A673 (cell line): ENCODE data around the gene RTN4RL1. TPM values are rescaled to one million over a fixed set of nuclear protein-coding genes. Genes with fewer than 3 reads are reported as not detected.

Experiments used
- BruUV-seq: library from RNA; stranded (reverse); fragments of 400-500 nt; replicated peaks from 2 replicates; lab custom pipeline; 2021; lab: Mats Ljungman, UMichigan
- CTCF ChIA-PET: fragments of 300-600 bp; sonication (Branson Sonifier 250); formaldehyde crosslinking; loops from one replicate; lab custom pipeline; 2022; ENCODE audit warnings: antibody characterized with exemption; lab: Charles Lee
- POLR2A ChIA-PET: fragments of 300-600 bp; sonication (Branson Sonifier 250); formaldehyde crosslinking; loops from one replicate; lab custom pipeline; 2022; ENCODE audit warnings: antibody characterized with exemption; ENCODE audit not compliant: low non-redundant PET; lab: Charles Lee
- DNase-seq: peaks from one replicate; pipeline ENCODE4 v3.0.0-alpha.2; 2015; ENCODE audit warnings: low spot score
- H3K27ac ChIP-seq: fragments of 200-600 bp; sonication (generic); 2 replicates; pipeline ENCODE4 v1.5.1; 2016; ENCODE audit warnings: mixed run types, low read depth, mild to moderate bottlenecking, mixed read lengths, antibody characterized with exemption, low read length; ENCODE audit not compliant: poor library complexity, severe bottlenecking
- H3K27me3 ChIP-seq: fragments of 200-600 bp; sonication (generic); replicated peaks from 2 replicates; pipeline ENCODE4 v1.6.1; 2017; ENCODE audit warnings: mixed run types, low read depth, mild to moderate bottlenecking, mixed read lengths, antibody characterized with exemption, low read length; ENCODE audit not compliant: insufficient read depth, poor library complexity
- H3K36me3 ChIP-seq: fragments of 200-600 bp; sonication (generic); 2 replicates; pipeline ENCODE4 v1.6.1; 2016; ENCODE audit warnings: mixed run types, mild to moderate bottlenecking, mixed read lengths, antibody characterized with exemption, low read length; ENCODE audit not compliant: insufficient read depth, poor library complexity, severe bottlenecking
- H3K4me1 ChIP-seq: fragments of 200-600 bp; sonication (generic); 2 replicates; pipeline ENCODE4 v1.6.1; 2017; ENCODE audit warnings: mixed run types, mild to moderate bottlenecking, mixed read lengths, antibody characterized with exemption, low read length; ENCODE audit not compliant: insufficient read depth, poor library complexity, severe bottlenecking
- H3K4me3 ChIP-seq: fragments of 200-600 bp; sonication (generic); 2 replicates; pipeline ENCODE4 v1.5.1; 2016; ENCODE audit warnings: low read depth, mixed run types, mild to moderate bottlenecking, mixed read lengths, low read length; ENCODE audit not compliant: poor library complexity, severe bottlenecking
- H3K9me3 ChIP-seq: fragments of 200-600 bp; sonication (generic); 2 replicates; pipeline ENCODE4 v1.6.1; 2016; ENCODE audit warnings: mixed run types, low read depth, mild to moderate bottlenecking, mixed read lengths, antibody characterized with exemption, low read length; ENCODE audit not compliant: poor library complexity, severe bottlenecking
- EZH2 ChIP-seq: fragments of 200-600 bp; sonication (generic); IDR thresholded peaks from 2 replicates; pipeline ENCODE4 v1.6.1; 2017; ENCODE audit warnings: borderline replicate concordance, low read depth, mild to moderate bottlenecking, mixed read lengths, antibody characterized with exemption, low read length; ENCODE audit not compliant: poor library complexity, severe bottlenecking
- intact Hi-C: fragments of 100-400 bp; cut with micrococcal nuclease; formaldehyde crosslinking; loops from one replicate; pipeline ENCODE4 v1.10.0; 2022; ENCODE audit not compliant: unreplicated experiment
- total RNA-seq: library from RNA; stranded (reverse); gene quantifications from 2 replicates; pipeline ENCODE4 v1.2.3, GENCODE V29; 2021
- TF ChIP-seq, protein P1 (sequence below): fragments of 300-800, 200-600 bp; sonication (generic); conservative IDR thresholded peaks from 2 replicates; pipeline ENCODE4 v1.5.1; 2017; ENCODE audit warnings: low read depth, mild to moderate bottlenecking, antibody characterized with exemption, low read length, moderate library complexity, mixed read lengths

Gene RTN4RL1
- total RNA-seq, 1 experiment from 2014 or later, result 0.80 TPM

DNA sequence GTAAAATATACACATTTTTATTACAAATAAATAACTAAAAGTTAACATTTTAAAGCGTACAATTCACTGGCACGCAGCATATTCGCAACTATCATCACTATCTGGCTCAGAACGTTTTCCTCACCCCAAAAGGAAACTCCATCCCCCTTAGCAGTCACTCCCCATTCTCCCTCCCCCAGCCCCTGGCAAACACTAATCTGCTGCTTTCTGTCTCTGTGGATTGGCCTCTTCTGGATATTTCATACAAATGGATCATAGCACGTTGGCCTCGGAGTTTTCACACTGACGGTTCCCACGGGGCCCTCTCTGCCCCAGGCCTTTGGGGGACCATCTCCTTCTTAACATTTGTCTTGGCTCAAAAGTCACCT, 64.6 kb downstream of the RTN4RL1 start:
- Histone ChIP-seq H3K4me3 (no peak overlapping the region), H3K27ac (no peak overlapping the region), H3K36me3 (no peaks in the 10 kb centered on the region), H3K27me3 (no peaks in the 10 kb centered on the region), H3K4me1 (peaks cover 6% of the 10 kb centered on the region), H3K9me3 (no peaks in the 10 kb centered on the region)
- ChIA-PET POLR2A (no interaction called here), CTCF (no interaction called here)
- BruUV-seq, result no TSS peak
- no peak for DNase-seq
- intact Hi-C loops, result no loop called here
- TF ChIP-seq, protein P1, sequence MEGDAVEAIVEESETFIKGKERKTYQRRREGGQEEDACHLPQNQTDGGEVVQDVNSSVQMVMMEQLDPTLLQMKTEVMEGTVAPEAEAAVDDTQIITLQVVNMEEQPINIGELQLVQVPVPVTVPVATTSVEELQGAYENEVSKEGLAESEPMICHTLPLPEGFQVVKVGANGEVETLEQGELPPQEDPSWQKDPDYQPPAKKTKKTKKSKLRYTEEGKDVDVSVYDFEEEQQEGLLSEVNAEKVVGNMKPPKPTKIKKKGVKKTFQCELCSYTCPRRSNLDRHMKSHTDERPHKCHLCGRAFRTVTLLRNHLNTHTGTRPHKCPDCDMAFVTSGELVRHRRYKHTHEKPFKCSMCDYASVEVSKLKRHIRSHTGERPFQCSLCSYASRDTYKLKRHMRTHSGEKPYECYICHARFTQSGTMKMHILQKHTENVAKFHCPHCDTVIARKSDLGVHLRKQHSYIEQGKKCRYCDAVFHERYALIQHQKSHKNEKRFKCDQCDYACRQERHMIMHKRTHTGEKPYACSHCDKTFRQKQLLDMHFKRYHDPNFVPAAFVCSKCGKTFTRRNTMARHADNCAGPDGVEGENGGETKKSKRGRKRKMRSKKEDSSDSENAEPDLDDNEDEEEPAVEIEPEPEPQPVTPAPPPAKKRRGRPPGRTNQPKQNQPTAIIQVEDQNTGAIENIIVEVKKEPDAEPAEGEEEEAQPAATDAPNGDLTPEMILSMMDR, result no peak
- TF ChIP-seq EZH2, result no peak

GRCh38 chr17:1959871-1960544, 65.1 kb downstream of the RTN4RL1 start:
- no peaks in the 10 kb centered on the region for H3K9me3 ChIP-seq

DNA sequence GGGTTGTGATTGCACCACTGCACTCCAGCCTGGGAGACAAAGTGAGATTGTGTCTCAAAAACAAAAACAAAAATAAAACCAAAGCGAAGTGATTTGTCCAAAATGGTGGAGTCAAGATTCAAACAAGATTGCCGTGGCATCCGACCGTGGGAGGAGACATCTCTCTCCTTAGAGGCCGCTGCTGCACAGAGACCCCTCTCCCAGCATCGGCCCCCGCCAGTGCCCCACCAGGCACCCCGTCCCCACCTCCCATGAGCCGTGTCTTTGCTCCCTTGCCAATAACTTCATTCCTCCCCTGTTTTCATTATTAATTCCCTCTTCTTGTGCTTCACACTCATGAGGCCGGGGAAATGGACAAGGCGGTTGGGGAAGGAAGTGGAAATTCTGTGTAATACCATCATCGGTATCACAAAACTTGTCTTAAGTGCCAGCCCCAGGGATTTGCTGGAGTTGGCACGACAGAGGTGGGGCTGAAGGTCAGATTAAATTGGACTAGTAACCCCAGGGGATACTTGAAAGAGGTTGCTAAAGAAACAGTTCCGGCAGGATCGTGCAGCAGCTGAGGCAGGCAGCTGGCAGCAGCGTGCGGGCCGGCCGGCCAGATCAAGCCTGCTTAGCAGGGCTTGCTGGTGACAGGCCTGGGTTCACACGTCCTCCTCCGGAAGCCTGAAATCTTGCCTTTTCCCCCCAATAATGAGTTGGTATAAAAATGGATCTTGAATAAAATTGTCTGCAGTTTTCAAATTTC, 66.8 kb downstream of the RTN4RL1 start:
- intact Hi-C loops, result no loop called here
- DNase-seq, result no peak
- Histone ChIP-seq H3K27me3 (no peaks in the 10 kb centered on the region), H3K4me3 (no peak overlapping the region), H3K36me3 (no peaks in the 10 kb centered on the region), H3K9me3 (no peaks in the 10 kb centered on the region), H3K27ac (no peak overlapping the region), H3K4me1 (peaks cover 6% of the 10 kb centered on the region)
- TF ChIP-seq, protein P1, result no peak
- no peak for TF ChIP-seq EZH2
- POLR2A ChIA-PET, result no interaction called here
- CTCF ChIA-PET, result no interaction called here
- BruUV-seq, result no TSS peak

More at GRCh38 chr17:1959871-1960544, 65.1 kb downstream of the RTN4RL1 start:
- CTCF ChIA-PET, result no interaction called here
- Histone ChIP-seq H3K4me3 (no peak overlapping the region), H3K27ac (no peak overlapping the region), H3K36me3 (no peaks in the 10 kb centered on the region), H3K4me1 (peaks cover 6% of the 10 kb centered on the region), H3K27me3 (no peaks in the 10 kb centered on the region)
- DNase-seq, result no peak
- intact Hi-C loops, result no loop called here
- no TSS peak for BruUV-seq
- TF ChIP-seq, protein P1, result no peak
- TF ChIP-seq EZH2, result no peak
- POLR2A ChIA-PET, result no interaction called here
